GM15510 (cell line): ENCODE measurements around the gene ZNF830.

Experiments
- POLR2A ChIP-seq: IDR thresholded peaks from 3 replicates; pipeline ENCODE4 v1.6.1; 2011; ENCODE audit warnings: borderline replicate concordance; ENCODE audit not compliant: insufficient read length; ENCODE audit errors: extremely low read depth

ZNF830 gene

GRCh38 chr17:35003778-35004177 is 42.4 kb downstream of the ZNF830 start:
- no peak for TF ChIP-seq POLR2A

DNA sequence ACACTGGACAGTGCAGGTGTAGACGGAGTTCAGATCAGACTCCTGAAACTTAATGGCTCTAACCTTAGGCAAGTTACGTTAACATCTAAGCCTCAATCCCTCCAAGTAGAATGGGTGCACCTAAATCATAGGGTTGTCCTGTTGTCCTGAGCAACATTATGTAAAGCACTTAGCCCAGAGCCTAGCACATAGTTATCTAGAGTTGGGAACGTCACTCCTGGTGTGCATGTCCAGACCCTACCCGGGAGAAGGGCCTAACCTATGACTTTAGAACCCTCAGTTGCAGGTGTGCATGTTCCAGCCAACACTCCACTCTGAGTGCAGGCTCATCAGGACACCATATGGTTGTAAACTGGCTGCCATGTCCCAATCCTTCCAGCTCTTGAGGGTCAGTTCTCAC is 45.0 kb downstream of the ZNF830 start:
- no peak for TF ChIP-seq POLR2A

- TF ChIP-seq POLR2A, result no peak
Observed at GRCh38 chr17:35006961-35007360, 45.6 kb downstream of the ZNF830 start.

GRCh38 chr17:35010093-35010492 is 48.8 kb downstream of the ZNF830 start:
- no peak for TF ChIP-seq POLR2A

GRCh38 chr17:35011671-35012216 is 50.4 kb downstream of the ZNF830 start:
- no peak for TF ChIP-seq POLR2A
